NB4 (cell line): ENCODE measurements around the gene SHB.

Experiments
- MYC ChIP-seq: IDR thresholded peaks from 2 replicates; pipeline ENCODE4 v1.6.1; 2011; ENCODE audit warnings: low read depth, low read length
- POLR2A ChIP-seq: IDR thresholded peaks from 2 replicates; pipeline ENCODE4 v1.6.1; 2011; ENCODE audit warnings: mild to moderate bottlenecking; ENCODE audit not compliant: insufficient read length; ENCODE audit errors: extremely low read depth
- TF ChIP-seq, protein P1 (sequence below): IDR thresholded peaks from one replicate; pipeline ENCODE4 v1.5.1; 2012; ENCODE audit warnings: low read depth, low read length

GRCh38 chr9:37880916-37881479 lies 188.0 kb downstream of the SHB start:
- TF ChIP-seq POLR2A: no peak
- TF ChIP-seq, protein P1, sequence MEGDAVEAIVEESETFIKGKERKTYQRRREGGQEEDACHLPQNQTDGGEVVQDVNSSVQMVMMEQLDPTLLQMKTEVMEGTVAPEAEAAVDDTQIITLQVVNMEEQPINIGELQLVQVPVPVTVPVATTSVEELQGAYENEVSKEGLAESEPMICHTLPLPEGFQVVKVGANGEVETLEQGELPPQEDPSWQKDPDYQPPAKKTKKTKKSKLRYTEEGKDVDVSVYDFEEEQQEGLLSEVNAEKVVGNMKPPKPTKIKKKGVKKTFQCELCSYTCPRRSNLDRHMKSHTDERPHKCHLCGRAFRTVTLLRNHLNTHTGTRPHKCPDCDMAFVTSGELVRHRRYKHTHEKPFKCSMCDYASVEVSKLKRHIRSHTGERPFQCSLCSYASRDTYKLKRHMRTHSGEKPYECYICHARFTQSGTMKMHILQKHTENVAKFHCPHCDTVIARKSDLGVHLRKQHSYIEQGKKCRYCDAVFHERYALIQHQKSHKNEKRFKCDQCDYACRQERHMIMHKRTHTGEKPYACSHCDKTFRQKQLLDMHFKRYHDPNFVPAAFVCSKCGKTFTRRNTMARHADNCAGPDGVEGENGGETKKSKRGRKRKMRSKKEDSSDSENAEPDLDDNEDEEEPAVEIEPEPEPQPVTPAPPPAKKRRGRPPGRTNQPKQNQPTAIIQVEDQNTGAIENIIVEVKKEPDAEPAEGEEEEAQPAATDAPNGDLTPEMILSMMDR: no peak
- no peak for TF ChIP-seq MYC
